ENCODE data around the gene NAP1L5. TPM values are rescaled to one million over a fixed set of nuclear protein-coding genes. Genes with fewer than 3 reads are reported as not detected.

The NAP1L5 gene
- total RNA-seq, 2 experiments from 2014 or later = 17.3 to 17.9 TPM

GRCh38 chr4:88705223-88705622 is 7.6 kb upstream of the NAP1L5 start:
- POLR2A ChIA-PET = interaction anchor here (1.1 kb wide), 1 partner anchor 19 kb away, joined by 3 read pairs; no protein-coding TSS in a partner anchor
- Mint-ChIP-seq H3K36me3 (ENCODE audit: low read depth) (peaks cover 92% of the 10 kb centered on the region), H3K27ac (no peak overlapping the region), H3K27me3 (no peaks in the 10 kb centered on the region), H3K4me3 (no peak overlapping the region), H3K9me3 (no peaks in the 10 kb centered on the region), H3K4me1 (ENCODE audit: low read depth) (no peaks in the 10 kb centered on the region)
- no peak overlapping the region for H3K4me3 ChIP-seq (ENCODE audit: low read length)
- H3K36me3 ChIP-seq (ENCODE audit: insufficient read depth, low read length) = peaks cover 63% of the 10 kb centered on the region
- TF ChIP-seq CTCF (IDR thresholded peaks at IDR 0.05) = no peak
- H3K9me3 ChIP-seq (ENCODE audit: control insufficient read depth in 1 of 2, insufficient read depth in 1 of 2, low read length in 2 of 2) = no peaks in the 10 kb centered on the region
- ATAC-seq (ENCODE audit: poor library complexity) = no peak
- H3K4me1 ChIP-seq (ENCODE audit: insufficient read depth, low read length) = no peaks in the 10 kb centered on the region
- H3K27ac ChIP-seq (ENCODE audit: low read depth in 1 of 2, low read length in 2 of 2) = no peak overlapping the region
- intact Hi-C loops (cut with DNase I, micrococcal nuclease) = no loop called here
- CTCF ChIA-PET = no interaction called here
- H3K27me3 ChIP-seq (ENCODE audit: control insufficient read depth in 1 of 2, insufficient read depth in 2 of 2, low read length in 2 of 2) = no peaks in the 10 kb centered on the region
- DNase-seq = no peak

GRCh38 chr4:88702782-88703181 is 5.2 kb upstream of the NAP1L5 start:
- CTCF ChIA-PET = no interaction called here
- Histone ChIP-seq H3K27me3 (ENCODE audit: control insufficient read depth in 1 of 2, insufficient read depth in 2 of 2, low read length in 2 of 2) (no peaks in the 10 kb centered on the region), H3K9me3 (ENCODE audit: control insufficient read depth in 1 of 2, insufficient read depth in 1 of 2, low read length in 2 of 2) (no peaks in the 10 kb centered on the region), H3K36me3 (ENCODE audit: insufficient read depth, low read length) (peaks cover 55% of the 10 kb centered on the region), H3K27ac (ENCODE audit: low read depth in 1 of 2, low read length in 2 of 2) (no peak overlapping the region), H3K4me1 (ENCODE audit: insufficient read depth, low read length) (peaks cover 9% of the 10 kb centered on the region), H3K4me3 (ENCODE audit: low read length) (no peak overlapping the region)
- Mint-ChIP-seq H3K4me1 (ENCODE audit: low read depth) (peaks cover 12% of the 10 kb centered on the region), H3K4me3 (no peak overlapping the region), H3K9me3 (no peaks in the 10 kb centered on the region), H3K27ac (peak overlapping the region; percentile 9), H3K27me3 (no peaks in the 10 kb centered on the region), H3K36me3 (ENCODE audit: low read depth) (peaks cover 86% of the 10 kb centered on the region)
- no peak for DNase-seq
- ATAC-seq (ENCODE audit: poor library complexity) = no peak
- TF ChIP-seq CTCF (IDR thresholded peaks at IDR 0.05) = no peak
- POLR2A ChIA-PET = no interaction called here
- intact Hi-C loops (cut with DNase I, micrococcal nuclease) = no loop called here

- TF ChIP-seq CTCF (IDR thresholded peaks at IDR 0.05) = no peak
- peaks cover 74% of the 10 kb centered on the region for H3K36me3 Mint-ChIP-seq (ENCODE audit: low read depth)
- ATAC-seq (ENCODE audit: poor library complexity) (no peak), DNase-seq (peak in 1 of 14 experiments; percentile 23)
- no peaks in the 10 kb centered on the region for H3K9me3 Mint-ChIP-seq
- no peaks in the 10 kb centered on the region for H3K27me3 ChIP-seq (ENCODE audit: control insufficient read depth in 1 of 2, insufficient read depth in 2 of 2, low read length in 2 of 2)
- intact Hi-C loops (cut with DNase I, micrococcal nuclease) = no loop called here
- peaks cover 24% of the 10 kb centered on the region for H3K36me3 ChIP-seq (ENCODE audit: insufficient read depth, low read length)
- no peaks in the 10 kb centered on the region for H3K27me3 Mint-ChIP-seq
- H3K9me3 ChIP-seq (ENCODE audit: control insufficient read depth in 1 of 2, insufficient read depth in 1 of 2, low read length in 2 of 2) = no peaks in the 10 kb centered on the region
- ChIA-PET POLR2A (interaction anchor here (1.4 kb wide), 1 partner anchor 27 kb away, joined by 3 read pairs; no protein-coding TSS in a partner anchor), CTCF (no interaction called here)
- H3K4me1 Mint-ChIP-seq (ENCODE audit: low read depth) = peaks cover 34% of the 10 kb centered on the region
- peaks cover 10% of the 10 kb centered on the region for H3K4me1 ChIP-seq (ENCODE audit: insufficient read depth, low read length)
- peak overlapping the region; percentile 95 for H3K27ac Mint-ChIP-seq
- no peak overlapping the region for H3K4me3 ChIP-seq (ENCODE audit: low read length)
- no peak overlapping the region for H3K4me3 Mint-ChIP-seq
- no peak overlapping the region for H3K27ac ChIP-seq (ENCODE audit: low read depth in 1 of 2, low read length in 2 of 2)
Measured at GRCh38 chr4:88698519-88698918, 890 bp upstream of the NAP1L5 start.
